Activated CD8-positive, alpha-beta memory T cell treated with anti-CD3 and anti-CD28 coated beads, Interleukin-2, amount 50 U/mL, for 24 hours (primary cell): Measurements from ENCODE around the gene ZNF329.
A peak's percentile ranks its signal among the peaks of the same experiment; 100 is the strongest.

Source experiments
- DNase-seq: peaks from one replicate; pipeline ENCODE4 v3.0.0-alpha.2; 2020; ENCODE audit errors: extremely low read depth

Gene ZNF329

DNA sequence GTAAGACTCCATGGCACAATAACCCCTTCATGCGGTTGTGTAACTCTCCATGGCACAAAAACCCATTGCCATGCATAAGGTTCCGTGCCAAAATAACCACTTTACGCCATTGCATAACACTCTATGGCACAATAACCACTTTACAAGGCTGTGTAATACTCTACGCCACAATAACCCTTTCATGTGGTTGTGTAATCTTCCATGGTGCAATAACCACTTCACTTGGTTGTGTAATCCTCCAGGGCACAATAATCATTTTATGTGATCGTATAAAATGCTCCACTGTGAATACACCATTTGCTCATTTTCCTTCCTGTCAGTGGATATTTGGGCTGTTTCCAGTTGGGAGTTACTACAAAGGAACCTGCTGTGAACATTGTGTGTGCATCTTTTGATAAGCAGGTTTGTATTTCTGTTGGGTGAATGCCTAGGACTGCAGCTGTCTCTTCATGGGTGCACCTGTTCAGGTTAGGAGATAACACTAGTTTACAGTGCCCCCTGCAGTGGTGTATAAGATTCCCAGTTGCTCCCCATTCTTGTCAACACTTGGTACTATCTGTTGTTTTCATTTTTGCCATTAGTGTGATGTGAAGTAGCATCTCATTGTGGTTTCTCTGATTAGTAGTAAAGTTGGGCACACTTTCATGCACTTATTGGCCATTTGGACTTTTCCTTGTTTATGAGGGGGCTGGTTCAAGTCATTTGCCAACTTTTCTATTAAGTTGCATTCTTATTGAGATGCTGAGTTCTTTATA lies 31.4 kb downstream of the ZNF329 start:
- no peak for DNase-seq

DNA sequence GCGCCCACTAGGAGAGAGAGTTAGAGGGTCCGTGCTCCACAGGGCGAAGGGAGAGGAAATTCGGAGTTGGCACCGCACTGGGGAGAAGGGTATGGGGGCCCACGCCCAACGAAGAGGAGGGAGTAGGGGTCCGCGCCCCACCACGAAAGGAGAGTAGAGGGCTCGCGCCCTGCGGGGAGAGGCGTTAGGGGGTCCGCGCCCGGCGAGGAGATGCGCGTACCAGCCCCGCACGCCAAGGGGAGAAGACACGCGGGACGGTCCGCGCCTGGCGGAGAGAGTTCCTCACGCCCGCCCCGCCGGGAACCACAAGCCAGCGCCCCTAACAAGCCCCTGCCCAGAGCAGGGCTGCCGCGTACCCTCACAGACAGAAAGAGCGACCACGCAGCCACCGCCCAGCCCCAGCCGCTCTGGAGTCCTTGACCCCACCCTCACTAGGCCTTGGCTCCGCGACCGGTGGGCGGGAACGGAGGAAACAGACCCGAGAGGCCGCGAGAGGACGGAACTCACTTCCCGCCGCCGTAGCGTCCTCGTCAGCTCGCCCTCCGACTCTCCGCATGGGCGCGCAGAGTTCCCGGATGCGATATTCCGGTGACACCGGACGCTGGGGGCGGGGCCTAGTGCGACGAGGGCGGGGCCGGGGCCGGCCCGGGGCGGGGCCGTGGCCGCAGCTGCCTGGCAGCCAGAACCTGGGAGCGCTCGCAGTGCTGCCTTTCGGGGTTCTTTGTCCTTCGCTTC lies 32.6 kb downstream of the ZNF329 start:
- no peak for DNase-seq

DNA sequence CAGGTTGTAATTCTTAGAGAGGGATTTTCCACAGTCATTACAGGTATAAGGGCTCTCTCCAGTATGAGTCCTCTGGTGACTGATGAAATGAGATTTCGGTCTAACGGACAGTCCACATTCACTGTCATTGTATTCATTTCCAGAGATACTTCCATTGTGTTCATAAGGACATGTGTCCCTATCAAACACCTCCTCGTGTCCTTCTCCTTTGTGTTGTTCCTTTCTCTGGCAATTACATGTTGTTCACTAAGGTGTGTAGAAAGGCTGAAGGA lies 42.1 kb downstream of the ZNF329 start:
- DNase-seq: no peak

DNA sequence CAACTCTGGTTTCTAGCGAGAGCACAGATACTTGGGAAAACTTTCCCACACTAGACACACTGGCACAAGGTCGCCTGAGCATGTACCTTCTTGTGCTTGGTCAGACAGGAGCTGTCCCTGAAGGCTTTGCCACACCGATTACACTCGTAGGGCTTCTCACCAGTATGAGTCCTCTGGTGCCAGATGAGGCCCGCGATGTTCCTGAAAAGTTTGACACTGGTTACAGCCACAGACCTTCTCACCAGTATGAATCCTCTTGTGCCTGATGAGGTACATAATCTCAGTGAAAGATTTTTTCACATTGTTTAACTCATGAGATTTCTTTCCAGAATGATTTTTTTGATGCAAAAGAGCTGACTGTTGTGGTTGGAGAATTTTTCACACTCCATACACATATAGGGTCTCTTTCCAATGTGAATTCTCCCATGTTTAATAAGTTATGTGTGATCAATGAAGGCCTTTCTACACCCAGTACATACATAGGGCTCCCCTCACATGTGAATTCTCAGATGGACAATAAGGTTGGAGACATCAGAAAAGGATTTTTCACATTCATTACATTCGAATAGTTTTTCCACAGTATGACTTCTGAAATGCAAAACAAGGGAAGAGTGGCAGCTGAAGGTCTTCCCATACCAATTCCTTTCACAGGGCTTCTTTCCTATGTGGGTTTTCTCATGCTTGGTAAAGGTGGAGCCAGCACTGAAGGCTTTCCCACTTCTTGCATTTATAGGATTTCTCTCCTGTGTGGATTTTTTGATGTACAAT lies 42.6 kb downstream of the ZNF329 start:
- no peak for DNase-seq

DNA sequence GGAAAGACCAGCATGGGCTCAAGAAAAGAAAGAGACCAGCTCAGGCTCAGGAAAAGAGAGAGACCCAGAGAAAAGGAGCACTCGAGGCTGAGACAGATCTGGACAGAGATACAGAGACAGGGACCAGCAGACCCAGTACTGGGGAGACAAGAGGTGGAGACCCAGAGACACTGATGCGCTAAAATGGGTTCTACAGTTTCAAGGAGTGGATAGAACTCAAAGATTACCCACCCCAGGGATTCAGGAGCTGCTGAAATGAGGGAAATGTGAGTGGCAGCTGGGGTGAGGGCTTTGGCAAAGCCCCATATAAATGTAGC lies 51.9 kb downstream of the ZNF329 start:
- DNase-seq: no peak

DNA sequence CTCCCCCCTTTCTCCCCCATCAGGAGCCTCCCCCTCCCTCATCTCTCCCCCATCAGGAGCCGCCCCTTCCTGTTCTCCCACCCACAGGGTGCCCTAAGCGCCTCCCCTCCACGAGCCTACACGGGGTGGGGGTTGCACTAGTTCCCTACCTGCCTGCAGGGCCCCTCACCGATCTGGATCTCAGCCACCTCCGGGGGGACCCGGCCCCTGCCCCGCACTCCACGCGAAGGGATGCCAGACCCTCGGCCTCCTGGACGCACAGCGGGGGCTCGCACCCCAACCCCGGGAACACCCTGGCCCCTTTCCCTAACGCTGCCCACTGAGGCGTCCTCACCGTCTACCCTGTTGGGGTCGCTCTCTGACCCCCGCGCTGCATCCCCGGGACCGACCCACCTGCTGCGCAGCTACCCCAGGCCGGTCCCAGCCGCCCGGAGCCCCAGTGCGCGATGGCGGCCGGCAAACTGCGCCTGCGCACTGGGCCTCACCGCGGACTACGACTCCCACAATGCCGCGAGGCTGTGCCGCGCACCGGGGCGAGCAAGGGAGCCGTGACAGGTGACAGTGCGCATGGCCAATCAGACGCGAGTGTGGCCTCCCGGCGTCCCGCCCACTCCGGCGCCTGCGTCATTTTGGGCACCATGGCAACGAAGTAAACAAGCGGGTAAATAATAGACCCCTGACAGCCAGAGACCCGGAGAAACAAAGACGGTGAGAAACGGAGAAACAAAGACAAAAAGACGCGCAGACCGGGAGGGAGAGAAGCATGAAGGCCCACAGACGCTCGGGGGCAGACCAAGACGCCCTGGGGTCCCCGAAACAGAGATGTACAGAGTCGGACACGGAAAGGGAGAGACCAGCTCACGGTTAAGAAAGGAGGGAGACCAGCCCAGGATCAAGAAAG lies 52.6 kb downstream of the ZNF329 start, which contains the start of gene ZSCAN18:
Gene ZSCAN18 (minus strand): TSS at position 451 of the 901 bp plus-strand sequence. CDS start 7,964 bp downstream, outside the sequence.
- DNase-seq: peak; percentile 89

DNA sequence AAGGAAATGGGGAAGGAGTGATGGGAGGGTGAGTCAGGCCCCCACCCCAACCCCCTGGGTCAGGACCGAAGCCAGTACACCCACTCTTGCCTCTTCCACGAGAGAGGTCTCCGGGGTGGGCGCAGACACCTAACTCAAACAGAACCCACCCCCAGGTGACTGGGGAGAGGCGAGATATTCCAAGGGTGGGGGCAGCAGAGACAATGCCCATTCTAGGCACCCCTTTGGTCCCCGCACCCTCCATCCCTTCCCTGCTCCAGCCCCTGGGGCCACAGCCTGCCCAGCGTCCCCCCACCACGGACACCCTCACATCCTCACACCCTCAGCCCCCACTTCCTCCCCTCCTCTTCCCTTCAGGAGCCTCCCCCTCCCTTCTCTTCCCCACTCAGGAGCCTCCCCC lies 53.2 kb downstream of the ZNF329 start:
- no peak for DNase-seq

DNA sequence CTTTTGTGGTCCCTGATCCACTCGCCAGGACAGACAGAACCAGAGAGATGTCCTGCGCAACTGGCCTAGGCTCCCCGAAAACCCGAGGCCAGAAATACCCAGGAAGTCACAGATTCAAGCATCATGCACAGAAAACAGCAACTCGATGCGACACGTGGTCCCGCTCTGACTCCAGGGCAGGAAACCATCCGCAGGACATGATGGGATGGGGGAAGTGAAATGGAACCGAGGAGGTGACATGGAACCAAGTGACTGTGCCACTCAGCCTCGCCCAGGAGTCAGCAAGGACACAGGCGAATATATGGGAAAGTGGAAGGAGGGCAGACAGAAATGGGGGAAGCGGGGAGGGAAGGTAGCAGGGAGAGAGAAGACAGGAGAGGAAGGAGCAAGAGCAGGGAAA lies 53.7 kb downstream of the ZNF329 start:
- DNase-seq: no peak

DNA sequence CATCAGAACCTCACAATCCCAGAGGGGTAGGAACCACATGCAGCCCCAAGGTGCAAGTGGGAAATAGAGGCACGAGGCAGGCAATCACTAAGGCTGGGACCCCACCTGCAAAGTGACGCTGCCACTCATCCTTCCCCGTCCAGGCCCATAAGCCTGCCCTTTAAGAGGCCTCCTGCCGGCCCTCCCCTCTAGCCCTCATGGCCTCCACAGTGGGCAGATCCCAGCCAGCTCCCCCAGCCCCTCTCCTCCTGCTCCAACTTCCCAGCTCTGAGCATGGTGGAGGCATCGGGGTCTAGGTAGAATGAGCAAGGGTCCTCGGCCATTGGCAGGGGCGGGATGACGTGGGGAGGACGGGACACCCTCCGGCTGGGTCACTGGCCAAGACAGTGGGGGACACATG lies 55.3 kb downstream of the ZNF329 start:
- DNase-seq: no peak

DNA sequence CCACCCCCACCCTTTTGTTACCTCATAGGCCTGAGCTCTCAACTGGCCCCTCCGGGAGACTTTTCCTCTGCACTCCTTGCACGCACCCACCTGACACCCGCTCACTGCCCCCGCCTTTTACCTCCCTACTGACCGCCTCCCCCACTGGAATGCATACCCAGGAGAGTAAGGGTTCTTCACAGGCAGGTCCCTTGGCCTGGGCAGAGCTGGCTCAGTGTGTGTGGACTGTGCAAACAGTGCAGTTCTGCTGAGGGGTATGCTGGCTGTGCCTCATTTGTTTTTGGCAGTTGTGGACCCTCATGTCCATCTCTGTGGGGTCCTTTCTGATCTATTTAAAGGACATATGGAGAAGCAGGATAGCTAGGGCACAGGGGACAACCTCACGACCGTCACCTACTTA lies 57.5 kb downstream of the ZNF329 start:
- DNase-seq: no peak

DNA sequence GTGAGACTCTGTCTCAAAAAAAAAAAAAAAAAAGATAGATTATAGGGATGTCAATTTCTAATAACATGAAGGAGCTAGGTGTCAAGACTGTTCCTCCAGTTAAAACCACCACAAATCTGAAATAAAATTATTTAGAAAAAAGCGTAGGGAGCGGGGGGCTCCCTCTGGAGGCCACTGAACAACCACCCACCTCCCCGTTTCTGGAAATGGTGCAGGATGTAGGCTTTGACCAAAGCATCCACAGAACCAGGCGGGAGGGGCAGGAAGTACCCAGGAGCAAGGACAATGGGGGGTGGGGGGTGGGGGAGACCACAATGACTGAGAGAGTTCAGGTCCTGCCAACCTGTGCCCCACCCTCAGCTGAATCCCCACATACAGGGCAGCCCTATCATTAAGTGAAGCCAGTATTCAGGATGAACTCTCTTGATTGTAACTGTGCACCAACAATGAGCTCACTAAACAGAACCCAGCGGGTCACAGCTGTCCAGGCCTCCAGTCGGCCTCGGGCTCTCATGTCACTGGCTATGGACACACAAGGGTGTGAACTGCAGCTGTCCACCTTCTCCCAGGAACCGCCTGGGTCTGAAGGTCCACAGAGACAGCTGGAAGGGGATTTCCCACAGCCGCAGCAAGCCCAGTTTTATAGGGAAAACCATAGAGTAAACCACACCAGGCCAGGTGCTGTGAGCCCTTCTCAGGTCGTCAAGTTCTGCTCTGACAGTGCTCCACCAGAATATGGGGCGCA lies 59.2 kb downstream of the ZNF329 start:
- DNase-seq: no peak

DNA sequence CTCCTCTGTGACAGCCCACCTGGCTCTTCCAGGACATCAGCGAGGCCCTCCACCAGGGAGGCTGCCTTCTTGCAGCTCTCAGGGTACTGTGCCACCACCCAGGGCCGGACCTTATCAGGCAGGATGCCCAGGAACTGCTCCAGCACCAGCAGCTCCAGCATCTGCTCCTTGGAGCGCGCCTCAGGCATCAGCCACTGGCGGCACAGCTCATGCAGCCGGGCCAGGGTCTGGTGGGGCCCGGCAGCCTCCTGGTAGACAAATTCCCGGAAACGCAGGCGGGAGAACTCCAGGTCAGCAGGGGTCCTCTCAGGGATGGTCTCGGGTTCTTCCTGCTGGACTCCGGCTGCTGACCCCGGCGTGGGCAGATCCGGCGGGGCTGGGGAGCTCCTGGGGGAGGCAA lies 60.7 kb downstream of the ZNF329 start:
- DNase-seq: no peak

DNA sequence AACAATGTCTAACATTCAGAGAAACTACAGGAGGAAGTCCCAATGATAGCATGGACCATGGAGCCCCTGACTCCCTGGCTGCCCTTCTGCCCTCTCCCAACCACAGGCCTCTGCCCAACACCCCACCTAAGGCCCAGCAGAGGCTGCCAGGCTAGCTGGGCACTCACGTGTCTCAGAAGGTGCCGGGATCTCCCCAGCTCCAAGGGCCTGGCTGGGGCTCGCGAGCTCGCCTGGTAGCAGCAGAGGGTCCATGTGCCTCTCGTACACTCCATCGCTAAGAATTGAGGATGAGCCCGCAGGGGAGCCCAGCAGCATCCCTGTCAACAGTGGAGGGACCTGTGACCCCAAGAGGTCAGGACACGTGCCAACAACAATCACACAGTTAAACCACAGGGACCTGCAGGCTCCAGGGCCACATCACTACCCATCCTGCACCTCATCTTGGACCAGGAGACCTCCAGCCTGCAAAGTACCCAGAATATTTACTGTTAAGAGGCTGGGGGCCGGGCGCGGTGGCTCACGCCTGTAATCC lies 62.0 kb downstream of the ZNF329 start:
- no peak for DNase-seq

DNA sequence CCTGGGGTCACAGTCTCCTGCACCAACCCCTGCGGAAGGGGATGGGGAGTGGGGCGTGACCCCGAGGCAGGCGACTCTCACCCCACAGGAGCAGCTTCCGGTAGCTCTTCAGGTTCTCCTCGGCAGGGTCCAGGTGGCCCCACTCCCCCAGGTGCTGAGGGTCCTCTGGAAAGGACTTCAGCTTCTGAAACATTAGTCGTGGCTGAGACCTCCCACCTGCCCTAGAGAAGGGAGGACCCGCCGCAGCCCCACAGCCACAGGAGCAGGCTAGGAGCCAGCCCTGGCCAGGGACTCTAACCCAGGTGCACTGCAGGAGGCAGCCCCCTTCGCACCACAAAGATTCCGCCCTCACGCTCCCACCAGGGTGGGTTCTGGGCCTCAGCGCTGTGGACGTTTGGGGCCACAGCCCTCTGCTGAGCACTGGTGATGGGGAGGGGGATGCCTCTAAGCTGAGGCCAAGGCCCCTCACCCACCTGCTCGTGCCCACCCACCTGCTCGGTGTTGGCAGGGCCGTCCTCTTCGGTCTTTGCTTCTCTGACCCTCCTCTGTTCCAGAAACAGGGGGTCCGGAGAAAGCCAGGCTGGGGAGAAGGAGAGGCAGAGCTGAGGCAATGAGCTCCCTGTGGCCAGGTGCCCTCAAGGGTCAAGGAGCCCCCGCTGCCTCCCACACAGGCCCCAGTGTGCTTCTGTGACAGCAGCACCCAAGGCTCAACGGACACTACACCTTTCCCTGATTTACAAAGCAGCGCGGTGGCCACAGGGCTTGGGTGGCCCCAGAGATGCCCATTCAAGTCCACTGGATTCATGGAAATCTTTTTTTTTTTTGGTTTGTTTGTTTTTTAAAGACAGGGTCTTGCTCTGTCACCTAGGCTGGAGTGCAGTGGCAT lies 63.5 kb downstream of the ZNF329 start:
- DNase-seq: no peak

DNA sequence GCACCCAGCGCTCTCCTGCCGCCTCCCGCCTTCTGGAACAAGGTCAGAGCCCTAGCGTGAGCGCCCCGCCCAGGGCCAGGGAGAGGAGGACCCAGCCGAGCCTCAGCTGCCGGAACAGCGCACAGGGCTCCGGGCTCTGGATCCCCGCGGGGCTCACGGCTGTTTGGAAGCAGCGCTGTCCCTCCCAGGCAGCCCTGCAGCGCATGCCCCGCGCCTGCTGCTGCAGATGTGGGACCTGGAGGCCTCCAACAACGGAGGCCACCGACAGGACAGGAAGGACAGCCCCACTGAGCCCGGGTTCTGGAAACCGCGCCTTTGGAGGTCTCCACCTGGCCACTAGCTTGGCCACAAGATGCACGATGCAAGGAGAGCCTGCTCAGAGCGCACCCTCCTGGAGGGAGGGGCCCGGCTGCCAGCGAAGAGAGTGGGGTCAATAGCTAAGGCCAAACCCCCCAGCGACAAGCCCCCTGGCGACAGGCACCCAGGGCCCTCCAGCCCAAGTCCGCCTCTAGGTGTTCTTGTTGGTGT lies 65.2 kb downstream of the ZNF329 start:
- DNase-seq: no peak

DNA sequence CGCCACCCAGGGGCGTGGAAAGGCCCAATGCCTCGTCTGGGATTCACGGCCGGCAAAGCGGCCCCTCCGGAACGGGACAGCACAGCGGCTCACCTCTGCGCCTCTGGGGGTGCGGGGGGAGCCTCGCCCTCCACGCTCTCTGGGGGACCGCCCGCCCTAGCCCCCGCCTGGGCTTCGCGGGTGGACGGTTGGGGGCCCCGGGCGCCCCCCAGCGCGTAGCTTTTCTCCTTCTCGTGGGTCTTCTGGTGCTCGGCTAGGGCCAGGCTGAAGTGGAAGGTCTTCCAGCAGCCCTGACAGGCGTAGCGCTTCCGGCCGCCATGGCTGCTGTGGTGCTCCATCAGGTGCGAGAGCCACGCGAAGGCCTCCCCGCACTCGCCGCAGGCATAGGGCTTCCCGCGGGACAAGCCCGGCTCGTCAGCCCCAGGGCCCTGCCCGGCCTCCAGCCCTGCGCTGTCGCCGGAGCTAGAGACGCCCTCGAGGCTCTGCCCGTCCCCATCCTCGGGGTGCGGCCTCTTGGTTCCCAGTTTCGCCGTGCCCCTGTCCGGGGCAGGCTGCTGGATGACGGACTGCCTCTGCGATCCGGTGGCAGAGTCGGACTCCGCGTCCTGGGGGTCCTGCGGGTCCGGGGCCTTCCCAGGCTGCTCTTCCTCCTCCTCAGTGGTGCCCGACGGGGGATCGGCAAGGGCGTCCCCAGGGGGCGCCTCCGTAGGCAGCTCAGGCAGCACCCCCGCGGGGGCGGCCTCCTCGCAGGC lies 65.8 kb downstream of the ZNF329 start:
- no peak for DNase-seq

DNA sequence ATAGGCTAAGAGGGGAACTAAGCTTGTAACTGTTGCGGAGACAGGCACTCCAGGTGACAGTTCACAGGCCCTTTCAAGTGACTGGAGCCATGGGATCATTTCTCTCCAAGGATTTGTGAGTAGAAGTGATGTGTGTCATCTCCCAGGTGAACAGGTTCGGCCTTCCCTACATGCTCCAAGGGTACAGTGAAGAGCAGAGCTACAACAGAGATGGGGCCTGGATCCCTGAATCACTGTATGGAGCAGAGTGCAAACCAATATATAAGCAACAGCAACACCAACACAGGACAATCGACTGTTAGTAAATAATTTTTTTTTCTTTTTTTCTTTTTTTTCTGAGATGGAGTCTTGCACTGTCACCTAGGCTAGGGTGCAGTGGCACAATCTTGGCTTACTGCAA lies 67.6 kb downstream of the ZNF329 start:
- no peak for DNase-seq

DNA sequence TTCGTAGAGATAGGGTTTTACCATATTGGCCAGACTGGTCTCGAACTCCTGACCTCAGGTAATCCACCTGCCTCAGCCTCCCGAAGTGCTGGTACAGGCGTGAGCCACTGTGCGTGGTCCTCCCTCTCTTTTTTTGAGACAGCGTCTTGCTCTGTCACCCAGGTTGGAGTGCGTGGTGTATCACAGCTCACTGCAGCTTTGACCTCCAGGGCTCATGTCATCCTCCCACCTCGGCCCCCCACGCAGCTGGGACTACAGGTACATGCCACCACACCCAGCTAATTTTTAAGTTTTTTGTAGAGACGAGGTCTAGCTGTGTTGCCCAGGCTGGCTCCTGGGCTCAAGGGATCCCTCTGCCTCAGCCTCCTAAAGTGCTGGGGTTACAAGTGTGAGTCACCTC lies 70.8 kb downstream of the ZNF329 start:
- no peak for DNase-seq
